HG02678 (cell line): ENCODE results near the gene UBE2R2.
"Not testable (repeated sequence)": the region's sequence is repeated elsewhere in the genome, so short reads cannot be mapped to it uniquely, and the experiment has no call there.

Experiments used
- ATAC-seq: cut with Tn5 transposase; IDR thresholded peaks from one replicate; pipeline ENCODE4 v1.9.1; 2021; ENCODE audit warnings: mild to moderate bottlenecking, moderate library complexity; ENCODE audit not compliant: unreplicated experiment

UBE2R2 gene

DNA sequence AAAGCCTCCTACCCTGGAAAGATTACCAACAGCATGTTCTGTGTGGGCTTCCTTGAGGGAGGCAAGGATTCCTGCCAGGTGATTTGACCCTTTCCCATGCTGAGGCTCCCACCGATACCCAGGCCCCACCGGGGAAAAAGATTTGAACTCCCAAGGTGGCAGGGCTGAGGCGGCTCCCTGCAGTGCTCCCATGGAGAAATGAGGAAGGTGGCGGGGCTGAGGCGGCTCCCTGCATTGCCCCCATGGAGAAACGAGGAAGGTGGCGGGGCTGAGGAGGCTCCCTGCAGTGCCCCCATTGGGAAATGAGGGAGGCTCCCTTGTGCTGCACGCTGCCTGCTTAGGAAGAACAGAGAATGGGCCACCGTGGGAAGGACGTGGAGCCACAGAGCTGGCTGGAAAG lies 18.4 kb upstream of the UBE2R2 start:
- ATAC-seq = no peak

DNA sequence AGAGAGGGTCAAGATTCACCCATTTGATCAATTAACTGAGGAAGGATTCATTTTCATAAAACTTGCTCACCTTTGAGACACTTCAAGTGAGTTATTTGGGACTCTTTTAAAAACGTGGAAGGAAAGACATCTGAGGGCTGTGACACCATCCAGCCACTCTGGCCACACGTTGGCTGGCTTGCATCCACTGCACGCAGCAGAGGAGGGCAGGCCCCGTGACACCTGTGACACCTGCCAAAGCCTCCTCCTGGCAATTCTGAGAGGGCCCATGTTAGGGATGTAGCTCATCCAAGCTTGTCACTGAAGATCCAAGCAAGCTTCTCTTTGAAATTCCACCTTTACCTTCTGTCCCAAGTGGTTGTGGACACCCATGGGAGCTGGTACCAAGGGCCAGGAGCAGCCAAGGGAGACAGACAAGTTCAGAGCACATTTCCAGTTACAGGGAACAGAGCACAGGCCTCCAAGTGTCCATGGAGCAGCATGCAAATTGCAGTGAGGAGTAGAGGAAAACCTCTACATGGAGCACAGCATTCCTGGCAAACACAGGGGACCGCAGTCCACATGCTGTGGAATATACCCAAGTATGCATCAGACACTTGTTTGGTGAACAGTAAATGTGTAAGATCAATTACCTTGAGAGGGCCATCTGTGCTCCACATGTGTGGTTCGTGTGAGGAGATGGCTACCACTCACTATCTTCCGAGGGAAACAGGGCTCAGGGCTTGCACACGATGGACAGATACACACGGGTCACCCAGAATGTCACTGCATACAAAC lies 16.8 kb upstream of the UBE2R2 start:
- ATAC-seq = no peak

- no peak for ATAC-seq
Observed at GRCh38 chr9:33800886-33801285, 16.1 kb upstream of the UBE2R2 start.

DNA sequence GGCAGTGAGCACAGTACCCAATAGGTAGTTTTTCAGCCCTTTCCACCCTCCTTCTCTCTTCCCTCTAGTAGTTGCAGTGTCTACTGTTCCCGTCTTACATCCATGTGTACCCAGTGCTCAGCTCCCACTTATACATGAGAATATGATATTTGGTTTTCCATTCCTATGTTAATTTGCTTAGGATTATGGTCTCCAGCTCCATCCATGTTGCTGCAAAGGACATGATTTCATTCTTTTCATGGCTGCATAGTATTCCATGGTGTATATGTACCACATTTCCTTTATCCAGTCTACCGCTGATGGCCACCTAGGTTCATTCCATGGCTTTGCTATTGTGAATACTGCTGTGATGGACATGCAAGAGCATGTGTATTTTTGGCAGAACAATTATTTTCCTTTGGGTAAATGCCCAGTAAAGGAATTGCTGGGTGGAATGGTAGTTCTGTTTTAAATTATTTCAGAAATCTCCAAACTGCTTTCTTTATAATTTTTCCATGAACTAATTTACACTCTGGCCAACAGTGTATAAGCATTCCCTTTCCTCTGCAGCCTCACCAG lies 14.9 kb upstream of the UBE2R2 start:
- not testable (repeated sequence) for ATAC-seq

- not testable (repeated sequence) for ATAC-seq
Observed at GRCh38 chr9:33804196-33804595, 12.8 kb upstream of the UBE2R2 start.

DNA sequence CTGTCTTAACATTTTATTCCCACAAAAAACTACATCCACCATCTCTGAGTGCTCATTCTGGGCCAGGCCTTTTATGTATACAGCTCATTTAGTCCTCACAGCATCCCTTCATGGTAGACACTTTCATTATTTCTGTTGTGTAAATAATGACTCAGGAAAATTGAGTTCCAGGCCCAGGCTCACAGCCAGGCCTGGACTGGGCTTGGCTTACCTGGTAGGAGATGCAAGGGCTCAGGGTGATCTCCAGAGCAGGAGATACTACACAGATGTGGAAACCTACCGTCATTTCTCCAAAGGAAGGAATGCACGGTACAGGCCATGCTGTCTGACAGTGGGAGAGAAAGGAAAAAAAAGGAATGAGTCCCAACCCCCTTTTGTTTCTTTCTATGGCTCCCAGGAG lies 9.8 kb upstream of the UBE2R2 start:
- not testable (repeated sequence) for ATAC-seq

DNA sequence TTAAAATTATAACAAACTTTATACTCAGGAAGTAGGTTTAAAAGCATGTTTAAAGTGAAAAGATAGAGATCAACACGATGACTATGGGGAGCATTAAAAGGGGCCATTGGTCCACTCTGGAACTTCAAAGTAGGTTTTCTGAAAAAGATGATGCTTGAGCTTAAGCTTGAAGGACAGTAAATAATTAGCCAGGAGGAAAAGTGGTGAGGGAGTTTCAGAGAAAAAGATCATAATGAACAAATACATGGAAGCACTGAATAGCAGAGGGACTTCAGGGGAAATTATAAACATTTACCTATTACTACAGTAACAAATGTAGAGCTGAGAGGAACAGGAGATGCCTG lies 8.0 kb upstream of the UBE2R2 start:
- not testable (repeated sequence) for ATAC-seq

DNA sequence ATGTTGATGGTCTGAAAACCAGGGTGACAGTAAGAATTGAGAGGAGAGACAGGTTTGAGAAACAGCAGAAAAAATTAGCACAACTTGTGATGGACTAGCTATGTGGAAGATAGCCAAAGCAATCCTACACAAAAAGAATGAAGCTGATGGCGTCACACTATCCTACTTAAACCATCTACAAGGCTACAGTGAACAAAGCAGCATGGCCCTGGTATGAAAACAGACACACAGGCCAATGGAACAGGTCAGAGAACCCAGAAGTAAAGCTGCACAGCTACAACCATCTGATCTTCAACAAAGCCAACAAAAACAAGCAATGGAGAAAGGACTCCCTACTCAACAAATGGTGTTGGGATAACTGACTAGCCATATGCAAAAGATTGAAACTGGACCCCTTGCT lies 7.5 kb upstream of the UBE2R2 start:
- no peak for ATAC-seq

DNA sequence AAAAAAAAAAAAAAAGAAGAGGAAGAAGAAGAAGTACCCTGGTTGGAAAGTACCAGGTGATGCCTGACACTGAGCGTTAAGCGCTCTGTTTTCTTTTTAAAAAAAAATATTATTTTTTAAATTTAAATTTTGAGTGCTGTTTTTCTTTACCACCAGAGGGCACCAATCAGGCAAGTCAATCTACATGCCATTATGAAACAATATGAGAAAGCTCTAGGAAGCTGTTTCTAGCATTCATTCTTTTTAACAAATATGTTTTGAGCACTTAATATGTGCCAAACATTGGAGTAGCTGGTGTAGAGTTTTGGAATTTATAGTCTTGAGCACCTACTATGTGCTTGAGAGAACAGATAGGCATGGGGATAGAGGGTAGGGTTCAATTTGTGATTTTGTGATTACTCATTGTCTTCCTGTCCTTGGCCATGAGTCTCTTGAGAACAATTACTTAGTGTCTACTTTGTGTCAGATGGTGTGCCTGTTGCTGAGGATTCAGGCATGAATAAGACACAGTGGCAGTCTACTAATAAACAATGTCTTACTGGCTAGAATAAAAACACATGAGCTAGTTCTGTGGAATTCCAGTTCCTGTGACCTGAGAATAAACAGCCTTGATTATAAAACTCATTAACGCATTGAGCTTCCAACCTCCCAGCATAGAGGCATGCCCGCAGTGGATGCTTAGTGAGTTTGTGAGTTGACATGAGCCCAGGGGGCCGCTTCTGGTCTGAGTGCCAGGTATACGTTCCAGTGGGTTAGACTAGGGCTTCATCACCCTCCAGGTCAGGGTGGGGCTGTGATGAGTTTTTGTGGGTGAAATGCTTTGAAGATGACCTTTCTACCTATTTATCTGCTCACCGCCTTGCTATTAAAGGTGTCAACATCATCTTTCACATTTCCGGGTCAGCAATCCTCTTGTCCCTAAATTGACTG lies 3.0 kb upstream of the UBE2R2 start:
- ATAC-seq = no peak

GRCh38 chr9:33815781-33816180 lies 1.2 kb upstream of the UBE2R2 start:
- no peak for ATAC-seq

DNA sequence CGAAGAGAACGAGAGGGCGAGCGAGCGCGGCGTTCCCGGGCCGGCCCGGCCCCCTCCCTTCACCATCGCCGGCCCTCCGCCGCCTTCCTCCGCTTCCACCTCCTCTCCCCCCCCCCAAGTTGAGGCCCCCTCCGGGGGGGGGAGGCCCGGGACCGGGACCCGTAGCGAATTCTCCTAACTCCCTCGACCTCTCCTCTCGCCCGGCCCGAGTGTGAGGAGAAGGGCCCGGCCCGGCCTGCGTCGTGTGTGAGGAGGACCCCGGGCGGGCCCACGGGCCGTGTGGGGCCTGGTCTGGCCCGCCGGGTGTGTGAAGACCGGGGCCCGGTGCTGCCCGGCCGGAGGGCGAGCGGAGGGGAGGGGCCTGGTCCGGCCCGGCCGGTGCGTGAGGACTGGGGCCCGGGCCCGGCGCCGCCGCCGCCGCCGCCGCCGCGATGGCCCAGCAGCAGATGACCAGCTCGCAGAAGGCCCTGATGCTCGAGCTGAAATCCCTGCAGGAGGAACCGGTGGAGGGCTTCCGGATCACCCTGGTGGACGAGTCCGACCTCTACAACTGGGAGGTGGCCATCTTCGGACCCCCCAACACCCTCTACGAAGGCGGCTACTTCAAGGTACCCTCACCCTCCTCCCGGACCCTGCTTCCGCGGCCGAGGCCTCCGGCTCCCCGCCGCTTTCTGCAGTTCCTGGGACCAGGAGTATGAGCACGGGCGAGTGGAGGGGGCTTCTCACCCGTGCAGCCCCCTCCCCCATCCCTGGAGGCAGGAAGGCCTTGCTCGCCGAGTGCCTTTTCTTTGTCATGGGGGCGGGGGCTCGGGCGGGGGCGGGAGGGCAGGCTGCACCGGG lies 587 bp downstream of the UBE2R2 start:
- ATAC-seq = peak; percentile 22

DNA sequence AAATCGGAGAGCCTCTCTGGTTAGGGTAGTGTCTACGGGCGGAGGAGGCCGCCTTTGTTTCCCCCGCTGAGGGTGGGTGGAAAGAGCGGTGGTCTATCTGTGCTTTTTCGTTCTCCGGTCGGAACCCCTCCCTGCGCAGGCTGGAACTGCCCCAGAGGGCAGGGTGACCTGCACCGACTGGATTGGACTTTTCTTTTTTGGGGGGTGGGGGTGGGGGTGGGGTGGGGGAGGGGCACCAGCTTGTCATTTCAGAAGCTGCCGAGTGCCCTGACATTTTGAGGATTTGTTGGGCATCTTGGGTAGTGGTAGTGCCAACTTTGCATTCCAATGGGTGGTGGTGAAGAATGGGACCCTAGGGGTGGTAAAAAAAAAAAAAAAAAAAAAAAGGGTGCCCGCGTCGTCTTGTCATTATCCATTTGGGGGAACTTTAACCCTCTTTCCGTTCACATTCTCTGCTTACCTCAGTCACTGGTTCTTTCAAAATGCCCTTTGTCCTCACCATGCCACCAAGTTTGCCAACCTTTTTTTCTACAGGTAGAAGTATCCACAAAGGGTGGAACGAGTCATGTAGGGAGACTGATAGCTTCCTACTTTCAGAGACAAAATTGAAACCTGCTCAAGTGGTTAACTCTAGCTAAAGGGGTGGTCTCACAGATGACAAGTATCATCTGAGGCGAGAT lies 1.3 kb downstream of the UBE2R2 start:
- no peak for ATAC-seq

DNA sequence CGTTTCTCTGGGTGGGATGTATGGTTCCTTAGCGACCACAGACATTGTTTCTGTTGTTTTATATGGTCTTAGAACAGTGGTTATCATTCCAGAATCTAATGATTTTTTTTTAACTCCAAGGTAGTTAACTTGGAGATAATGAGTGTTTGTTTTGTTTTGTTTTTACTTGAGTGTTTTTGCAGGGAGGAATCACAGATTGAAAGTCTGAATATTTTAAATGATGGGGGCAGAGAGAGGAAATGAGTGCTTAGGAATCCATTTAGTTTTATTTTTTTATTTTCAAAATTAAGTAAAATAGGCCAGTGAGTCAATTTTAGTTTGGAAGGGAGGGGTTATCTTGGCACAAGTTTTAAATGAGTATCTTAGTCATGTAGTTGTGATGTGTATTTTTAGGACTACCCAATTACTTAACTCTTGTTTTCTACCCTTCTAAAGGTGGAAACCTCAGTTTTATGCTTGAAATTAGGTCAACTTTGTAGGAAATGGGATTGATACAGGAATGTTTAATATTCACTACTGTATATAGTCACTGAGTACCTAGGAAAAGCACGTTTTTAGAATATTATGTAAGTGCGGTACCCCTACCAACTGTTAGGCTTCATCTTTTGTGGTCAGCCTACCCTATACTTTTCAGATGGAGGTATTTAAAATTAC lies 2.0 kb downstream of the UBE2R2 start:
- no peak for ATAC-seq

DNA sequence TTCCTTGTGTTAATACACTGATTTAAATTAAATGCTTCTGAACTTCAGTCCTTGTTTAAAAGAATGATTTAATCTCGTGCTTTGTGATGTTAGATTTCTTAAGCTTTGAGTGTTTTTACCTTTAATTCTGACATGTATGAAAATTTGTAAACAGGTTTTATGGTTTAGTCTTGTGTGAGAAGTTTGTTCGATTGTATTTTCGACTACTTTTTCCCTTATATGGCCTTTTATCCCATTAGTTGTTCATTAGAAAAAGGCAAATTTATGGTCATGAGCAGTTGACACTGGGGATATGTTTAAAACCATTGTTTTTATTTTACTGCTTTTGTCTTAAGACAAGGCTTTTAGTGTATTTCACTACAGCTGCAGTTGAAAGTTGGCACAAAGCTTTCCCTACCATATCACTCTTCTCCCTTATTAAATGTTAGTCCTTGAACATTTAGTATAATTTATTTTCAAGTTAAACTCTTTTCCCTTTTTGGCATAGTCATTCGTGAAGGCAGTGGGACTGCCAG lies 3.3 kb downstream of the UBE2R2 start:
- ATAC-seq = no peak

DNA sequence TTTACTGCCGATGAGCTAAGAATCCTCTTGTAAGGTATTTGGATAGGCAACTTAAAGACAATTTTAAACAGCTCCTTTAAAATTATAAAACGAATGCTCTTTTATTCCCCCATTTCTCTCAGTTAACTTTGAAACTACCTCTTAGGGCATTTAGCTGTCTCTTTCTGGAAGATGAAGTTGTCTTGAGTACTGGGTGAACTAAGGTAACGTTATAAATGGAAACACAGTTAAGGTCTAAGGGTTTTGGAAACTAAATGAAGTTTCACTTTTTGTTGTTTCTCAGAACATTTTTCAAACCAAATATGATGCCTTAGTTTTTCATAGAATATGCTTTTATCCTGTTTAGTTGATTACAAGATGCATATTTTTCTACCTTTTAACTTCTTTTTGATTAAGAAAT lies 6.8 kb downstream of the UBE2R2 start:
- ATAC-seq = no peak

GRCh38 chr9:33827285-33827684 lies 10.3 kb downstream of the UBE2R2 start:
- ATAC-seq = not testable (repeated sequence)

DNA sequence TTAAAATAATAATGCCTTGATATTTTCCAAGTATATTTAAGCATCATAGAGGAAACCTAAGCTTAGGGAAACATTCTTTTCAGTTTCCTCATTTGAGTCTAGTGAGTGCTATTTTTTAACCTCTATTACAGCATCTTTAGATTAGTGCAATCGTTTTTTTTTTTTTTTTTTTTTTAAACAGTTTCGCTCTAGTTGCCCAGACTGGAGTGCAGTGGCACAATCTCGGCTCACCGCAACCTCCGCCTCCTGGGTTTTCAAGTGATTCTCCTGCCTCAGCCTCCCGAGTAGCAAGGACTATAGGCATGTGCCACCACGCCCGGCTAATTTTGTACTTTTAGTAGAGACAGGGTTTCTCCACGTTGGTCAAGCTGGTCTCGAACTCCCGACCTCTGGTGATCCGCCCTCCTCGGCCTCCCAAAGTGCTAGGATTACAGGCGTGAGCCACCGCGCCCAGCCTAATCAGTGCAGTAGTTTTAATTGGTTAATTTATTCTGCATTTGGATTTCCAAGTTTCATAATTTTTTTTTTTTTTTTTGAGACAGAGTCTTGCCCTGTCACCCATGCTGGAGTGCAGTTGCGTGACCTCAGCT lies 12.8 kb downstream of the UBE2R2 start:
- not testable (repeated sequence) for ATAC-seq

GRCh38 chr9:33835625-33836260 lies 18.8 kb downstream of the UBE2R2 start:
- no peak for ATAC-seq

DNA sequence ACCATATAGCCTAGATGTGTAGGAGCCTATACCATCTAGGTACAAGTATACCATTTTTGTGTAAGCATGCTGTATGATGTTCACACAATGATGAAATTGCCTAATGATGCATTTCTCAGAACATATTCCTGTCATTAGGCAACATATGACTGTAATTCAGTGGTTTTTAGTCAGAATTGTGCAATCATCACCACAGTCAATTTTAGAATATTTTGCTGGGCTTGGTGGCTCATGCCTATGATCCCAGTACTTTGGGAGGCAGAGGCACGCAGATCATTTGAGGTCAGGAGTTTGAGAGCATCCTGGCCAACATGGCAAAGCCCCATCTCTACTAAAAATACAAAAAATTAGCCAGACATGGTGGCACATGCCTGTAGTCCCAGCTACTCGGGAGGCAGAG lies 19.3 kb downstream of the UBE2R2 start:
- ATAC-seq = not testable (repeated sequence)
